ENCODE data around the gene TLE1.

TLE1 gene

DNA sequence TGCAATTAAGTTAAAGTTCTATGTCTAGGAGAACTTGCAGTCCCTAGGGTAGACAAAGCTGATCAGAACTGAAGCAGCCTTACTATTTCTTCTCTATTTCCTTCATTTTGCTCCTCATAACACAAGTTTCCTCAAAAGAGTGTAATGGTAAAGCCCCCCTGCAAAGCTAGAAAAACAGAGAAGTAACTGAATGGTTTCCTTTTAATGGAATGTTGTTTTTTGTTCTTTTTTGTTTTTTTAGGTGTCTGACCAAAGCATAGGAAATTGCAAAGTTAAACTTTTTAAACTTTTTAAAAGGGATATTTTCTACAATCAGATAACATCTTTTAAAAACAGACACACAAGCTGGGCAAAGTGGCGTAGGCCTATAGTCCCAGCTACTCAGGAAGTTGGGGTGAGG lies 145.7 kb downstream of the TLE1 start:
- no peak for DNase-seq (ENCODE audit: low read depth)

- DNase-seq (ENCODE audit: low read depth), result no peak
These were observed 147.0 kb downstream of the TLE1 start for GRCh38 chr9:81542118-81542889.

DNA sequence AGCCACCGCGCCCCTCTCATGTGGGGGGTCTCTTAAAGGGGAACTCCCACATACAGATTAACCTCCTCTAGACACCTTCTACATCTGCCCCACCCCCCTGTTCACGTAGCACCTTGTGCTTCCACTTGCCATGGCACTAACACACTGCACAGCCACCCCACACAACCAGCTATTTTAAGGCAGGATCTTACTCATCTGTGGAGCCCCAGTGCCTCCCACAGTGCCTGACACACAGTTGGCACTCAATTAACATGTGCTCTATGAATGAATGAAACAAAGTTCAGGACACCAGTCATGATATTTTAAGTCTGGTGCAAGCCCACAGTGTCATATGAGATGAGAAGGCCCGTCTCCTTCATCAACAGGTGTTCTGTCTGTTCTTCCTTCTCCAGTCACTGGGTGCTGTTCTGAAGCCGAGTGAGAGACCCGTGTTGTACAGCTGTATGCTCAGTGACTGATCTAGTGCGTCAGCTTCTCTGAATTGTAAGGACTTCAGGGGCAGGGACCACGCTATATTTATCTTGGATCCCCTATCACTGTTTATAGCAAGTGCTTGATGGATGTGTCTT lies 149.1 kb downstream of the TLE1 start:
- DNase-seq (ENCODE audit: low read depth), result no peak

GRCh38 chr9:81539317-81539716 lies 150.0 kb downstream of the TLE1 start:
- no peak for DNase-seq (ENCODE audit: low read depth)

DNA sequence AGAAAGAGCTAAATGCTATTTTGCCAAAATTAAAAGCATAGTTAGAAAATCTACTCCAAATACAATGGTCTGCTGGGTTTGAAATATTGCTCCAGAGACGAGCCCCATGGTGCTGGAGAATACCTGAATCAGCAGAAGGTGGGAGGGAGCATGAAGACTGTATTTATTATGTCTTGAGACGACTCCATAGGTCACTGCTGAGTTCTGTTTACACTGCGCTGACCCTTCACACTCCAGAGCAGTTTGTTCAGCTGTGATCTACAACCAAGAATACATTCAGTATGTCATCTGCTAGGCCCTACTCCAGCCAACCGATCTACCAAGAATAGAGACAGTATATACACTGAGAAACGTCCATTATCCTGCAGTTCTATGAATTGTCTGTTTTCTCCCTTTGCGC lies 150.5 kb downstream of the TLE1 start:
- DNase-seq (ENCODE audit: low read depth), result no peak

DNA sequence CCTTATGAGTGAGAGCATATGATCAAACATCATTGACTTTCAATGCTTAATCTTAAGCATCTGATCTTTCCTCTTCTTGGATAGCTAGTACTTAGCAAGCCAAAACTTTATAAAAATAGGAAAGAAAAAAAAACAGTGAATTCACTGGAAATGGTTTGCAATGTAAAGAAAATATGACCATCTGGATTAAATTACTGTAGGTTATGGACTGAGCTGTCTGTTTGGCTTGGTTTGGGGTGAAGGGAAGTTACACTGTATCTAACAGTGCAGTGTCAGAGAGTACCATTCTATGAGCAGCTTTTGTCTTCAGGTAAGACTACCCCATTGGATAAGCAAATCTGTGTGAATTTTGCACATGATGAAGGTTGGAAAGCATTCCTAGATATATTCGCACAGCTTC lies 151.4 kb downstream of the TLE1 start:
- DNase-seq (ENCODE audit: low read depth), result no peak

GRCh38 chr9:81536242-81537025 lies 152.9 kb downstream of the TLE1 start:
- no peak for DNase-seq (ENCODE audit: low read depth)

DNA sequence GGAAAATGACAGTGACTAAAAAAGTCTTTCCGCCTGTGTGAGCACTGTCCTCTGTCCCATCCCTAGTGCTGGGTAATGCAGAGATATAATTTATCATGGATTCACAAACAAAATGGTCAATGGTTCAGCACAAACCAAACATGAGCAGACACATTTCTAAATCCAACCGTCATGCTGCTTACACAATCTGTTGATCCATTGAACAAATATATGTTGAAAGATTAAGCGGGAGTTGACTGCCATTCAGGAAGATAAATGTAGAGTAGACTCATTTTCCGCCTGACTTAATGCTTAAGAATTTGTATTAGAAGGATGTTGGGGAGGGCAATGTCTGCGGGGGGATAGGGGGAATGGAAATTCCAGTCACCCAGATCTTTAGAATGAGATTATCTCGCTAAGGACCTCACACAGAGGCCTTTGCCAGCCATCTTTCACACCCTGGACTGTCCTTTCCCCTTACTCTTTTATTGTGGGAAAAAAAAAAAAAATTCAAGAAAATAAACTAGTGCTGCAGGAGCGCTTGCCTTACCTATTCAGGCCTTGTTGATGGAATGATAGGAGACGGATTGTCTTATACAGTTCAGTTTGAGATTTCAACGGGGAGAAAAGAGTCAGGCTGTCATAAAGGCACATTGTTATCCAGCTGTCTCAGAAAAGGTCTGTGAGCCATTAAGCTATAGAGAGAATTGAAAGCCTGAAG lies 153.7 kb downstream of the TLE1 start:
- DNase-seq (ENCODE audit: low read depth), result no peak

DNA sequence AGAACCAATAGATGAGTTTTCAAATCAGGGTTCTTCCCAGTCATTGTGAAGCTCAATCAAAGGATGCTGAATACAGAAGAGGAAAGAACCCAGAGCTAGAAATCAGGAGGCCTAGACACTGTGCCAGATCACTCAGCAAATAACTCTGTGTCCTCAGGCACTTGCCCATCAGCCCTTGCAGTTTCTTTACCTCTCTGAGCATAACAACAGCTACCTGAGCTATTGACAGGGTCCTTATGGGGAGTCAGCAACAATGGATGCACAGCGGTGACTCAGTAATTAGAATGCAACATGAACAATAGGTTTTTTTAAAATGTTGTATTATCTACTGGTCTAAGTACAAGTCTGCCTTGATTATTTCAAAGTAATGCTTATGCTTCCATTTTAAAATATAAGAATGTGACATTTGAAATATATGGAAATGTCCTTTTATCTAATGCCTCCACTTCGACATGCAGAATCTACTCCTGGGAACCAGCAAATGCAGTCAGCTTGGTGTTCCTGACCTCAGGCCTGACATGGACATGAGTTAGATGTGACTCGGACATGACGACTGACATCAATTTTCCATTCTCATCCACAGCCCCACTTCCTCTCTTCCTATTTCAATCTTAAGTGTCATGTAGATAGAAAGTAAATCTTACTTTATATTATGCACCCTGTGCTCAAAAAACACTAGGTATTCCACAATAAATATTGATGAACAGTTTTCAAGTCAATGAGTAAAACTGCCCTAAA lies 155.0 kb downstream of the TLE1 start:
- no peak for DNase-seq (ENCODE audit: low read depth)

Measured in stimulated activated CD8-positive, alpha-beta memory T cell treated with anti-CD3 and anti-CD28 coated beads, Interleukin-7, amount 100 ng/mL, for 24 hours (primary cell).